HepG2 (cell line): ENCODE data around the gene DHX8. TPM values are rescaled to one million over a fixed set of nuclear protein-coding genes. Genes with fewer than 3 reads are reported as not detected.

Experiments used
- GZF1 ChIP-seq: sonication (generic); formaldehyde crosslinking; IDR thresholded peaks from 2 replicates; pipeline ENCODE4 v1.5.1; 2020; ENCODE audit warnings: mild to moderate bottlenecking, missing genetic modification reagents
- HNF4G ChIP-seq, 2 experiments: sonication (generic) in 1 of 2; formaldehyde crosslinking in 1 of 2; IDR thresholded peaks; 2 replicates each; pipeline versions ENCODE4 v1.4.0 to v1.6.1; 2011 to 2020; ENCODE audit warnings: borderline replicate concordance in 2 of 2, low read depth in 2 of 2, mild to moderate bottlenecking in 2 of 2, low read length in 1 of 2, missing genetic modification reagents in 1 of 2, moderate library complexity in 1 of 2
- HOXA3 ChIP-seq: sonication (generic); formaldehyde crosslinking; IDR thresholded peaks from 2 replicates; pipeline ENCODE4 v1.5.0; 2020; ENCODE audit warnings: missing genetic modification reagents
- KAT7 ChIP-seq: IDR thresholded peaks from 2 replicates; pipeline ENCODE4 v1.6.1; 2018; ENCODE audit warnings: borderline replicate concordance, missing compliant biosample characterization
- KLF12 ChIP-seq: sonication (generic); formaldehyde crosslinking; IDR thresholded peaks from 2 replicates; pipeline ENCODE4 v1.4.0; 2020; ENCODE audit warnings: missing genetic modification reagents, borderline replicate concordance
- NAIF1 ChIP-seq: sonication (generic); formaldehyde crosslinking; IDR thresholded peaks from 2 replicates; pipeline ENCODE4 v1.5.0; 2020; ENCODE audit warnings: mild to moderate bottlenecking, missing genetic modification reagents, borderline replicate concordance
- POLR2AphosphoS2 ChIP-seq: IDR thresholded peaks from 2 replicates; pipeline ENCODE4 v1.6.1; 2011; ENCODE audit warnings: low read depth, low read length, improper control_type of control experiment
- RAD51 ChIP-seq: fragments of 450-650 bp; IDR thresholded peaks from 2 replicates; pipeline ENCODE4 v1.6.1; 2016; ENCODE audit warnings: borderline replicate concordance
- THAP11 ChIP-seq: IDR thresholded peaks from 2 replicates; pipeline ENCODE4 v1.6.1; 2016; ENCODE audit warnings: missing biosample characterization, missing genetic modification reagents
- ZFYVE20 ChIP-seq: sonication (generic); formaldehyde crosslinking; IDR thresholded peaks from 2 replicates; pipeline ENCODE4 v1.8.0; 2023; ENCODE audit warnings: low read depth, mild to moderate bottlenecking, moderate library complexity, missing genetic modification reagents, borderline replicate concordance
- ZNF44 ChIP-seq: sonication (generic); formaldehyde crosslinking; IDR thresholded peaks from 2 replicates; pipeline ENCODE4 v1.5.1; 2020; ENCODE audit warnings: mild to moderate bottlenecking, missing genetic modification reagents
- ZNF615 ChIP-seq: sonication (generic); formaldehyde crosslinking; IDR thresholded peaks from 2 replicates; pipeline ENCODE4 v1.5.0; 2020; ENCODE audit warnings: mild to moderate bottlenecking, missing genetic modification reagents, borderline replicate concordance
- polyA plus RNA-seq, 8 experiments: library from polyadenylated mRNA; depleted of rRNA in 3 of 8; stranded (reverse) in 7 of 8; unstranded in 1 of 8; fragments of >200 nt; fragmentation: Illumina TruSeq in 4 of 8; extraction: Trizol in 4 of 8; gene quantifications; 2 replicates each; pipeline versions ENCODE4 v1.2.1 to v1.2.3, GENCODE V29; 2011 to 2016; ENCODE audit warnings: low read depth in 4 of 8, missing spikeins in 1 of 8, mixed read lengths in 1 of 8; ENCODE audit not compliant: insufficient read depth in 1 of 8
- total RNA-seq, 5 experiments: library from RNA; depleted of rRNA; stranded (reverse); fragments of >200 nt; fragmentation: Illumina TruSeq; extraction: Trizol; gene quantifications; 2 replicates each; pipeline ENCODE4 v1.2.3, GENCODE V29; 2016; ENCODE audit warnings: low read depth in 1 of 5
- TF ChIP-seq, protein P1 (sequence below): sonication (generic); formaldehyde crosslinking; IDR thresholded peaks from 2 replicates; pipeline ENCODE4 v1.4.0; 2020; ENCODE audit warnings: mild to moderate bottlenecking, missing genetic modification reagents
- TF ChIP-seq, protein P2 (sequence below): sonication (generic); formaldehyde crosslinking; IDR thresholded peaks from 2 replicates; pipeline ENCODE4 v1.4.0; 2020; ENCODE audit warnings: mild to moderate bottlenecking, missing genetic modification reagents
- TF ChIP-seq, protein P3 (sequence below): IDR thresholded peaks from 2 replicates; pipeline ENCODE4 v1.6.1; 2018; ENCODE audit warnings: missing genetic modification reagents
- TF ChIP-seq, protein P4 (sequence below), 2 experiments: IDR thresholded peaks; 2 replicates each; pipeline ENCODE4 v1.6.1; 2011 to 2012; ENCODE audit warnings: low read length in 2 of 2, borderline replicate concordance in 1 of 2, low read depth in 1 of 2, mild to moderate bottlenecking in 1 of 2, moderate library complexity in 1 of 2
- TF ChIP-seq, protein P5 (sequence below): sonication (generic); formaldehyde crosslinking; IDR thresholded peaks from 2 replicates; pipeline ENCODE4 v1.4.0; 2020; ENCODE audit warnings: mild to moderate bottlenecking, missing genetic modification reagents

The DHX8 gene
- total and polyA plus RNA-seq, 2 of the 13 experiments (the other 11 are each of a cell fraction or from before 2014, with no cell fraction given) = 24.8 to 48.9 TPM

DNA sequence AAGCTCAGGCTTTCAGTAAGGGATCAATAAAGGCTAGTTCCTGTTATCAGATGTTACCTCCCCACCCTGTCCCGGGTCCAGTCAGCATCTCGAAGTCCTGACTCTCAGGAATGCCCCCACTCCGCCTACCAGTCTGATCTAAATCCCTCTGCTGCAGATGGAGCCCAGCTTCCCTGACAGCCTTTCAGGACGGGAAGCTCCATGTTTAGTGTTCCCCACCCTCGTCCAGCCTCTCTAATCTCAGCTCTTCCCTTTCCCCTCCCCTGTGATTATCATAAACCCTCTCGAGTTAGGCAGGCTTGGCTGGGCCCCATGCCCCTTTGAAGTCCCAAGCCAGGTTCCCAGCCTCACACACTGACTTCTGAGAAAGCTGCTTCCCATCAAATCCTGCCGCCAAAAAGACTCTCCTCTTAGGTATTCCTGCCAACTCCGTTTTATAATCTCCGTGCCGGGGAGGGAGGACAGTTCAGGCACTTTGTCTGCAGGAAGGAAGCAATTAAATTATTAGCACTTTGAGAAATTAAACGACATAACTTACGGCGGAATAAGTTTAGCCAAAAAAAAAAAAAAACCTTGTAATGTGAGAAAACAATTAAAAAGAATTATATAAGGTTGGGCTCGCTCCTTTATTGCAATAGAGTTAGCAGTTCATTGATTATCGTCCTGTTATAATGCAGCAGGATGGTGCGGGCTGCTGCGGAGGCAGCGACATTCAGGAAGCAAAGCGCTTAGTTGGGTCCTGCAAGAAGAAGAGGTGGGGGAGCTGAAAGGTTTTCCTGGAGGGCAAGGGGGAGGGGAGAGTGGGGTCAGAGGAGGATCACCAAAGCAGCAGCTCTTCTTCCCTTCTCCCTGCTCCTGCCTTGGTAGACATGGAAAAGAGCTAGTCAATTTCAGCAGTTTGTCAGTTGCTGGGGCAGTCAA lies 79.2 kb downstream of the DHX8 start (continued):
- TF ChIP-seq, protein P1, sequence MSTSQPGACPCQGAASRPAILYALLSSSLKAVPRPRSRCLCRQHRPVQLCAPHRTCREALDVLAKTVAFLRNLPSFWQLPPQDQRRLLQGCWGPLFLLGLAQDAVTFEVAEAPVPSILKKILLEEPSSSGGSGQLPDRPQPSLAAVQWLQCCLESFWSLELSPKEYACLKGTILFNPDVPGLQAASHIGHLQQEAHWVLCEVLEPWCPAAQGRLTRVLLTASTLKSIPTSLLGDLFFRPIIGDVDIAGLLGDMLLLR = 0 out of 2 replicates have a peak, but pooled peaks have one; percentile 31
- TF ChIP-seq, protein P2, sequence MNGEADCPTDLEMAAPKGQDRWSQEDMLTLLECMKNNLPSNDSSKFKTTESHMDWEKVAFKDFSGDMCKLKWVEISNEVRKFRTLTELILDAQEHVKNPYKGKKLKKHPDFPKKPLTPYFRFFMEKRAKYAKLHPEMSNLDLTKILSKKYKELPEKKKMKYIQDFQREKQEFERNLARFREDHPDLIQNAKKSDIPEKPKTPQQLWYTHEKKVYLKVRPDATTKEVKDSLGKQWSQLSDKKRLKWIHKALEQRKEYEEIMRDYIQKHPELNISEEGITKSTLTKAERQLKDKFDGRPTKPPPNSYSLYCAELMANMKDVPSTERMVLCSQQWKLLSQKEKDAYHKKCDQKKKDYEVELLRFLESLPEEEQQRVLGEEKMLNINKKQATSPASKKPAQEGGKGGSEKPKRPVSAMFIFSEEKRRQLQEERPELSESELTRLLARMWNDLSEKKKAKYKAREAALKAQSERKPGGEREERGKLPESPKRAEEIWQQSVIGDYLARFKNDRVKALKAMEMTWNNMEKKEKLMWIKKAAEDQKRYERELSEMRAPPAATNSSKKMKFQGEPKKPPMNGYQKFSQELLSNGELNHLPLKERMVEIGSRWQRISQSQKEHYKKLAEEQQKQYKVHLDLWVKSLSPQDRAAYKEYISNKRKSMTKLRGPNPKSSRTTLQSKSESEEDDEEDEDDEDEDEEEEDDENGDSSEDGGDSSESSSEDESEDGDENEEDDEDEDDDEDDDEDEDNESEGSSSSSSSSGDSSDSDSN (CRISPR knock-in tag) = 0 out of 2 replicates have a peak, but pooled peaks have one; percentile 27
- no peak for TF ChIP-seq ZNF44
- TF ChIP-seq NAIF1 (CRISPR knock-in tag) = no peak
- TF ChIP-seq, protein P3, sequence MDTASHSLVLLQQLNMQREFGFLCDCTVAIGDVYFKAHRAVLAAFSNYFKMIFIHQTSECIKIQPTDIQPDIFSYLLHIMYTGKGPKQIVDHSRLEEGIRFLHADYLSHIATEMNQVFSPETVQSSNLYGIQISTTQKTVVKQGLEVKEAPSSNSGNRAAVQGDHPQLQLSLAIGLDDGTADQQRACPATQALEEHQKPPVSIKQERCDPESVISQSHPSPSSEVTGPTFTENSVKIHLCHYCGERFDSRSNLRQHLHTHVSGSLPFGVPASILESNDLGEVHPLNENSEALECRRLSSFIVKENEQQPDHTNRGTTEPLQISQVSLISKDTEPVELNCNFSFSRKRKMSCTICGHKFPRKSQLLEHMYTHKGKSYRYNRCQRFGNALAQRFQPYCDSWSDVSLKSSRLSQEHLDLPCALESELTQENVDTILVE (CRISPR knock-in tag) = no peak
- no peak for TF ChIP-seq ZFYVE20 (CRISPR knock-in tag)
- TF ChIP-seq KLF12 (CRISPR knock-in tag) = no peak
- TF ChIP-seq HNF4G (IDR thresholded peaks at IDR 0.05; ENCODE audit: borderline replicate concordance, low read depth, low read length) = no peak; the same call in 1 of the 2 replicates
- no peak for TF ChIP-seq HNF4G (CRISPR knock-in tag; IDR thresholded peaks at IDR 0.05; ENCODE audit: borderline replicate concordance, low read depth)
- no peak for TF ChIP-seq RAD51
- TF ChIP-seq, protein P4, sequence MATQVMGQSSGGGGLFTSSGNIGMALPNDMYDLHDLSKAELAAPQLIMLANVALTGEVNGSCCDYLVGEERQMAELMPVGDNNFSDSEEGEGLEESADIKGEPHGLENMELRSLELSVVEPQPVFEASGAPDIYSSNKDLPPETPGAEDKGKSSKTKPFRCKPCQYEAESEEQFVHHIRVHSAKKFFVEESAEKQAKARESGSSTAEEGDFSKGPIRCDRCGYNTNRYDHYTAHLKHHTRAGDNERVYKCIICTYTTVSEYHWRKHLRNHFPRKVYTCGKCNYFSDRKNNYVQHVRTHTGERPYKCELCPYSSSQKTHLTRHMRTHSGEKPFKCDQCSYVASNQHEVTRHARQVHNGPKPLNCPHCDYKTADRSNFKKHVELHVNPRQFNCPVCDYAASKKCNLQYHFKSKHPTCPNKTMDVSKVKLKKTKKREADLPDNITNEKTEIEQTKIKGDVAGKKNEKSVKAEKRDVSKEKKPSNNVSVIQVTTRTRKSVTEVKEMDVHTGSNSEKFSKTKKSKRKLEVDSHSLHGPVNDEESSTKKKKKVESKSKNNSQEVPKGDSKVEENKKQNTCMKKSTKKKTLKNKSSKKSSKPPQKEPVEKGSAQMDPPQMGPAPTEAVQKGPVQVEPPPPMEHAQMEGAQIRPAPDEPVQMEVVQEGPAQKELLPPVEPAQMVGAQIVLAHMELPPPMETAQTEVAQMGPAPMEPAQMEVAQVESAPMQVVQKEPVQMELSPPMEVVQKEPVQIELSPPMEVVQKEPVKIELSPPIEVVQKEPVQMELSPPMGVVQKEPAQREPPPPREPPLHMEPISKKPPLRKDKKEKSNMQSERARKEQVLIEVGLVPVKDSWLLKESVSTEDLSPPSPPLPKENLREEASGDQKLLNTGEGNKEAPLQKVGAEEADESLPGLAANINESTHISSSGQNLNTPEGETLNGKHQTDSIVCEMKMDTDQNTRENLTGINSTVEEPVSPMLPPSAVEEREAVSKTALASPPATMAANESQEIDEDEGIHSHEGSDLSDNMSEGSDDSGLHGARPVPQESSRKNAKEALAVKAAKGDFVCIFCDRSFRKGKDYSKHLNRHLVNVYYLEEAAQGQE (IDR thresholded peaks at IDR 0.05; ENCODE audit: borderline replicate concordance in 1 of 2, low read depth in 1 of 2, low read length in 2 of 2) = no peak
- TF ChIP-seq, protein P5, sequence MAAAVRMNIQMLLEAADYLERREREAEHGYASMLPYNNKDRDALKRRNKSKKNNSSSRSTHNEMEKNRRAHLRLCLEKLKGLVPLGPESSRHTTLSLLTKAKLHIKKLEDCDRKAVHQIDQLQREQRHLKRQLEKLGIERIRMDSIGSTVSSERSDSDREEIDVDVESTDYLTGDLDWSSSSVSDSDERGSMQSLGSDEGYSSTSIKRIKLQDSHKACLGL (CRISPR knock-in tag) = no peak
- TF ChIP-seq KAT7 (CRISPR knock-in tag) = no peak
- no peak for TF ChIP-seq THAP11 (CRISPR knock-in tag)
- no peak for TF ChIP-seq POLR2AphosphoS2
- no peak for TF ChIP-seq GZF1 (CRISPR knock-in tag)
- TF ChIP-seq HOXA3 (CRISPR knock-in tag) = peak; percentile 29; the same call in 1 of the 2 replicates
- no peak for TF ChIP-seq ZNF615 (CRISPR knock-in tag)
